H7 (cell line): ENCODE data around the gene FAM200A. TPM values are rescaled to one million over a fixed set of nuclear protein-coding genes. Genes with fewer than 3 reads are reported as not detected.
"Not testable (repeated sequence)": the region's sequence is repeated elsewhere in the genome, so short reads cannot be mapped to it uniquely, and the experiment has no call there.

ENCODE experiments used
- DNase-seq: peaks from one replicate; pipeline ENCODE4 v3.0.0; 2012
- H3K27me3 ChIP-seq: 2 replicates; pipeline ENCODE4 v1.6.0; 2011; ENCODE audit warnings: mild to moderate bottlenecking, low read length; ENCODE audit not compliant: control insufficient read depth, insufficient read depth
- H3K36me3 ChIP-seq: replicated peaks from 2 replicates; pipeline ENCODE4 v1.5.1; 2011; ENCODE audit warnings: low read length; ENCODE audit not compliant: control insufficient read depth, insufficient read depth
- H3K4me3 ChIP-seq: 2 replicates; pipeline ENCODE4 v1.5.1; 2011; ENCODE audit warnings: low read depth, mild to moderate bottlenecking, control low read depth, low read length, moderate library complexity; ENCODE audit not compliant: insufficient read depth
- total RNA-seq: library from RNA; depleted of rRNA; stranded (reverse); fragments of >200 nt; shearing (Covaris generic); gene quantifications from 2 replicates; pipeline ENCODE4 v1.2.3, GENCODE V29; 2014

FAM200A gene
- total RNA-seq, 1 experiment from 2014 or later: 7.2 TPM

DNA sequence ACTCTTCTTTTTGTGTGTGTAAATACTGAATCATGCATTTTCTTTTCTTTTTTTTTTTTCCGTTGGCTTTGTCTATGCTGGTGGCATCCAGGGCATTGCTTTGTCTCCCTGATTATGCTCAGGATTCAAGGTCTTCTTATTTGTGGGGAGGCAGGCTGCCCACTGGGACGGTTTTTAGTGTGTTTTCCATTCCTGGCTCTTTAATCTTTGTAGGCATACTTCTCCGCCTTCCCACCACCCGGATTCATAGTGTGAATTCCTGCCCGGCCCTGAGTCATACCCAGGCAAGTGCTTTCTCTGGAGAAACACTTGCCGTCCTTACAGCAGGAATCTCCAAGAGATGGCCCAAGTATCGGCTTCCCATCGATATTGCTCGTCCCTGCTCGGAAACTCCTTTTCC lies 11.7 kb upstream of the FAM200A start:
- Histone ChIP-seq H3K4me3 (no peak overlapping the region), H3K27me3 (no peaks in the 10 kb centered on the region), H3K36me3 (peaks cover 43% of the 10 kb centered on the region)
- DNase-seq: no peak

DNA sequence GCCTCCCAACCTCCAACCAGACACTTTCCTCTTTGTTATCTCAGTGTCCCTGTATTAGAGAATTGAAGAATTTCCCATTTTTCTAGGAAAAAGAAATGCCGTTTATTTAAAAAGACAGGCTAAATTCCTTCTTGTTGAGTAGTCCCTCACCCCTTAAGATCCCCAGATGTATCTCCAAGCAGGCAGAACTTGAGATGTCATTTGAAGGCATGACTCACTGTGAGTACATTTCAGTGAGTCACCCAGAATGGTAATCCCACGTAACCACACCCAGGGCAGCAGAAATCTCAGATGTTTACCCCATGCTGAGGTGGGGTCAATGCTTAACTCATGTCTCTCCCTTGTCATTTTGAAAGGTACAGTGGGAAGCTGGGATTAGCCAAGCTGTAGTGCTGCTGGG lies 10.9 kb upstream of the FAM200A start:
- DNase-seq: no peak
- H3K27me3 ChIP-seq: no peaks in the 10 kb centered on the region
- H3K4me3 ChIP-seq: no peak overlapping the region
- H3K36me3 ChIP-seq: peaks cover 41% of the 10 kb centered on the region

DNA sequence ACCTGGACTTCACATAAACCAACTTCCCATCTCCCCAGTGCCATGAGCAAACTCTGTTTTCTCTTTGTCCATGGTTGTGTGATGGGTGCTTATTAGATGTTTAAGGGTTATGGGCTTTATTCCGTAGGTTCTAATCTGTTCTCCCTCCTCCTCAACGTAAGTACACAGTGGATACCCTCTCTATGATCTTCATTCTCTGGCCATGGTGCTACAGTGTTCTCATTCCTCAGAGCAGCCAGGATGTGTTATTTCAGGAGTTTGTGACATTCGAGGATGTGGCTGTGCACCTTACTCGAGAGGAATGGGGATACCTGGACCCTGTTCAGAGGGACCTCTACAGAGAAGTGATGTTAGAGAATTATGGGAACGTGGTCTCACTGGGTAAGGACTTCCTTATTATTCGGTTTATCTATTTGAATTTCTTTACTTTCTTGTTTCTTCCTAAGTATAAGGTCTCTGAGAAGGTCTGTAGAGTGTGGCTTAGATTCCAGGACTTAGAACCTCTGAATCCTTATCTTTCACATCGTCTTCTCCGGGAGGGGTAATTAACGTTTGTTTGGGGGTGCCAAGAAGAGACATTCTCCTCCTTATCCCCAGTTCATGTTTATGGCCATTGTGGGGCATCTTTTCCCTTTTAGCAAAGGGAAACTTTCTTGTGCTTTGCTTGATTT lies 10.3 kb upstream of the FAM200A start:
- peaks cover 41% of the 10 kb centered on the region for H3K36me3 ChIP-seq
- no peaks in the 10 kb centered on the region for H3K27me3 ChIP-seq
- H3K4me3 ChIP-seq: no peak overlapping the region
- DNase-seq: no peak

DNA sequence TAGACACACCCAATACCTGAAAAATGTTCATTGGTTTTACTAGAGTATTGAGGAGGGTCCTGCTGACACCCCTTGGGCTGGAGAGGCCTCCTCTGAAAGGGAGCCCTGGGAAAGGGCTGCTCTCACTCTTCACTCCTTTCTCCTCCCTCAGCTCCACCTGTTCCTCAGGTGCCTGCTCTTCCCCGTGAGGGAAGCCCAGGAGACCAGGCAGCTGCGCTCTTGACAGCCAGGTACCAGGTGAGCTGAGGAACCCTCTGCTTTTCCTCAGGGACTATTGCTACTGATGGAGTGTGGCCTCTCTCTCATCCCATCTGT lies 9.8 kb upstream of the FAM200A start:
- H3K4me3 ChIP-seq: no peak overlapping the region

DNA sequence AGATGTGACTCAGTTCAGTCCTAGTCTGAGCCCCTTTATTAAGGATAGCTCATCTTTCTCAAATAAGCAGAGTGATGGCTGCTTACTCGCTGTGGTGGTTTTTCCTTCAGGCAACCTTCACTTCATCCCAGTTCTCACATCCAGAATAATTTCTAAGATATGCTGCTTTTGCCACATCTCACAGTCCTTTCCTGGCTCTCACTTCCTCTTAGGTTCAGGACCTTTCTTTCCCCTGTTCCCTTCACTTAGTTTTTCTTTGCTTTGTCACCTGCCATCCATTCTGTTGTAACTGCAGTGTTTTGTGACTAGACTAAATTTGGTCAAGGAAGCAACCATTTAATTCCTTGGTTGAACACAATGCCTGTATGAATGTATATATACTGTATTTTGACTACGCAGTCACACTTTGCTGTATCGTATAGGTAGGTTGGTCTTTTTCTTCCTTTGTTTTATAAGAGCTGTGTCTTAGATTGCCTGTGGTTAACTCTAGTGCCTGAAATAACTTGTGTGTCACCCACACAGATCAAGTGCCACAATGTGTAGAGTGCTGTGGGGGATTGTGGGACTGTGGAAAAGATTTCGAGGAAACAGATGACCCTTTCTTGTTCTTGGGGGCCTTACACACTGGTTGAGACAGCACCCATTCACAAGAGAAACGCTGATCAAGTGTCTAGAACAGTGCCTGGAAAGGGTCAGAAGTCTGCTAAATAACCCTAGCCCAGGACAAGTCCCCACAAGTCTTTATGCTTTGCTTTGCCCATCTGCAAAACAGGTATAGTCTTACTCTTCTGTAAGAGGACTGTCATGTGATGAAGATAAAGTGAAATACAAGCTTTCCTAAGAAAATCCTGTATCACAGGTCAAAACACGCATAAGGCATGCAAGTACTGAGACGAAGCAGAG lies 9.2 kb upstream of the FAM200A start:
- H3K36me3 ChIP-seq: peaks cover 41% of the 10 kb centered on the region
- H3K4me3 ChIP-seq: no peak overlapping the region
- DNase-seq: no peak
- H3K27me3 ChIP-seq: no peaks in the 10 kb centered on the region

More for the DNA sequence above, 9.8 kb upstream of the FAM200A start:
- no peak for DNase-seq
- no peaks in the 10 kb centered on the region for H3K27me3 ChIP-seq
- peaks cover 41% of the 10 kb centered on the region for H3K36me3 ChIP-seq

DNA sequence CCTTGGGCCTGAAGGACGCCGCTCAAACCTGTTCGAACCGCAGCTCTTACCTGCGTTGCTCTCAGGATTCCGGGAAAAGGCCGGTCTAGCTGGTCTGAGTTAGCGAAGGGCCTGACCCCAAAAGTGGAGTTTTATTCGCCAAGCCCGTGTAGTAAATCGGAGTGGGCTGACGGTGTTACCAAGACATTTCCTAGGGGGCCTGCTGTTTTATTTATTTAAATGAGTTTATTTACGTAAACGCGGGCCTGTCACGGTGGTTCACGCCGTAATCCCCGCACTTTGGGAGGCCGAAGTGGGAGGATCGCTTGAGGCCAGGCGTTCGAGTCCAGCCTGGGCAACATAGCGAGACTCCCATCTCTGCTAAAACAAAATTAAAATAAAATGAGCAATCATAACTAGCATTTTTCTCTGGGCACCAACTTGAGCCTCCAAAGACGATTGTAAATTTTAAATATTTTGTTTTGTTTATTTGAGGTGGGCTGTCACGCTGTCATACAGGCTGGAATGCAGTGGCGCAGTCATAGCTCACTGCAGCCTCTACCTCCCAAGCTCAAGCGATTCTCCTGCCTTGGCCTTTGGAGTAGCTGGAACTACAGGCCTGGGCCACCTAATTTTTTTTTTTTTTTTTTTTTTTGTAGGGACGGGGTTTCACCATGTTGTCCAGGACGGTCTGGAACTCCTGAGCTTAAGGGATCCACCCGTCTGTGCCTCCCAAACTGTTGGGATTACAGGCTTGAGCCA lies 7.4 kb upstream of the FAM200A start:
- no peaks in the 10 kb centered on the region for H3K27me3 ChIP-seq
- no peak for DNase-seq
- H3K4me3 ChIP-seq: peak overlapping the region; percentile 92
- H3K36me3 ChIP-seq: peaks cover 35% of the 10 kb centered on the region

DNA sequence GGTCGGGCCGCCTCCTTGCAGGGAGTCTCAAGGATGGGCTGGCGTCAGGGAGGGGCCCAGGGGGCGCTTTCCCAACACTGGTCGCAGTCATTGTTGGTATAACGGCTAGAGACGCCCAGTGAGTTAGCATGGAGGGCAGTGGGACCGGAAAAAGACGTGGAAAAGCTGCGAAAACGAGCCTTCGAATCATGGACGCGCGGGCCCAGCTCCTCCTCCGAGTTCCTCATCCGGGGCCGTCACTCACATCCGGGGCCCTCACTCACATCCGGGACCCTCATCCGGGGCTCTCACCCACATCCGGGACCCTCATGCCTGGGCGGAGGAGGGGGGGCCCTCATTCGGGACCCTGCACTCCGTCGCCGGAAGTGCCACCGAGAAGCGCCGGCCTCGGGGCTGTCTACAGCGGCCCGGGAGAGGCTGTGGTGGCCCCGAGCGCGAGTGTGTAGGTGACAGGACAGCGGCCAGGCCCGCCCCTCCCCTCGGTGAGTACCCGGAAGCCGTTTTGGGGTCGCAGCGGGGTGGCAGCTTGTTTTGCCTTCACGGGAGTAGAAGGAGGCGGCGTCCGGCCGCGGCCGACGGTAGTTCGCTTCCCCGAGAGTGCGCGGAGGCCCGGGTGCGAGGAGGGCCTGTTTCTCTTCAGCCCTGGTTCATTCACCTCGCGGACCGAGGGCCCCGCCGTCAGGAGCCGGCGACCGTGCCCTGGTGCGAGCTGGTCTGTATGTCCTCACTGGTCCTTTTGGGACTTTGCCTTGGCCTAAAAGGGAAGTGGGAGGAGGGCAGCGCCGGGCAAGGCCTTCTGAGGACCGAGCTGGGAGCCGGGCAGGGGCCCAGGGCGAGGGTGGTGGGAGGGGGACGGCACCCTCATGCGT lies 6.6 kb upstream of the FAM200A start, which contains the start of gene ZNF655:
Gene ZNF655, plus strand, starts transcription at position 337 of the 869 bp plus-strand sequence. CDS start 1,918 bp downstream, outside the sequence.
- H3K36me3 ChIP-seq: peaks cover 28% of the 10 kb centered on the region
- H3K4me3 ChIP-seq: peak within 1 kb of the TSS; percentile 92
- DNase-seq: peak; percentile 99
- H3K27me3 ChIP-seq: no peaks in the 10 kb centered on the region

DNA sequence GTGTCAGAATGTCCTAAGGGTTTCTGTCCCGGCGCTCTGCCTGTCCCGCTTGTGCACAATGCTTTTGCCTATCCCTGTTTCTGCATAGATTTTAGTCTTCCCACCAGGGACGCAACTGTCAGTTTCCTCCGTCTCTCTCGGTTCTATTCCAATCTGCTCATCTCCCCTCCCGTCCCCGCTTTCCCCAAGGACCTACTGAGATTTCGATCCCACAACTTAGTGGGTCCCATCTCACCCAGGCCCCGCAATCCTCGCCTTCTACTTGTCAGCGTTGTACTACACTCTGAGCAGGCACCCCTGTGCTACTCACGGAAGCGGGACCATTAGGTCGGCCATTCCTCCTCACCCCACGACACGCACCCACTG lies 6.0 kb upstream of the FAM200A start:
- peaks cover 26% of the 10 kb centered on the region for H3K36me3 ChIP-seq
- no peaks in the 10 kb centered on the region for H3K27me3 ChIP-seq
- H3K4me3 ChIP-seq: peak overlapping the region; percentile 92
- peak; percentile 60 for DNase-seq

DNA sequence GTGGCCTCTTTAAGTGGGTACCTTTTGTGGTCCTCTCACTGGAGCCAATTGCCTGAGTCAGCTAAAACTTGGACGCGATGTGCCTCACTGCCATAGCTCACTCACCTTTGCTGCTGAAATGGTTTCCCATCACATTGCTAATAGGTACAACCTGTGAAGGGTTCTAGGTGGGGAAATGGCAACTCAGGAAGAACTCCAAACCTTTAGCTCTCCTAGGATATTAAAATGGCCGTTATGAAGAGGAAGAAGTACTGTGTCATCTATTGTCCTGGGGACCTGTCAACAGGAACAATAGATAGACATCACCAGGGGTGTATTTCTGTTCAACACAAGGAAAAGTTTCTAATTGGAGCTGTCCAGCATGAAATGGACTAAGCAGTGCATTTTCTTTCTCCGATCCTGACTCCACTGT lies 5.3 kb upstream of the FAM200A start:
- no peaks in the 10 kb centered on the region for H3K27me3 ChIP-seq
- no peak overlapping the region for H3K4me3 ChIP-seq
- DNase-seq: peak; percentile 2
- H3K36me3 ChIP-seq: peaks cover 19% of the 10 kb centered on the region

DNA sequence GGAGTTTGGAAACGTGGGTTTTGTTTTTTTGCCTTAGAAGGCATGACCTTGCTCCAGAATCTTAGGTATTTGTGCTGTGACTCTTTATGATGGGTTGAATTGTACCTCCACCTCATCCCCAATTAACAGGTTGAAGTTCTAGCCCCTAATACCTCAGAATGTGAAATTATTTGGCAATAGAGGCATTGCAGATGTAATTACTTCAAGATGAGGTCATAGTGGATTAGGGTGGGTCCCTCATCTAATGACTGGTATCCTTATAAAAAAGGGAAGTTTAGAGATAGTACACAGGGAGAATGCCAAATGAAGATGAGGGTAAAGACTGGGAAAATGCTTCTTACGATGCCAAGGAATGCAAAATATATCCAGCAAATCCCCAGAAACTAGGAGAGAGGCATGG lies 3.0 kb upstream of the FAM200A start:
- Histone ChIP-seq H3K27me3 (no peaks in the 10 kb centered on the region), H3K36me3 (no peaks in the 10 kb centered on the region; the same call in none of the 2 replicates), H3K4me3 (no peak overlapping the region)
- DNase-seq: no peak

DNA sequence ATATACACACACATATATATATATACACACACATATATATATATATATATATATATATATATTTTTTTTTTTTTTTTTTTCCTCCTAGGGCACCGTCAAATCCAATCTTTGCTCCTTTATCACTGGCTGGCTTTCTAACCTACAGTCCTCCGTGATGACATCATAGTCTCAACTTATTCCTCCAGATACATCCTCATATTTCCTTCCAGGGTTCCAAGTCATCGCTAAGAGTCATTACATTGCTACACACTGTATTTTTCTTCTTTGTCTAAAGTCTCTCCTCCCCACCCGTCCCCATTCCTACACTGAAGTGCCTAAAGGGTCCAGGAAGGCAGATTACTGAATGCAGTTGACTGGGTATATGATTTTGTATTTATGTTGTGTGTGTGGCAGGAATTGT lies 1.1 kb upstream of the FAM200A start:
- Histone ChIP-seq H3K36me3 (no peaks in the 10 kb centered on the region; the same call in none of the 2 replicates), H3K27me3 (no peaks in the 10 kb centered on the region), H3K4me3 (no peak overlapping the region)
- DNase-seq: peak; percentile 1

DNA sequence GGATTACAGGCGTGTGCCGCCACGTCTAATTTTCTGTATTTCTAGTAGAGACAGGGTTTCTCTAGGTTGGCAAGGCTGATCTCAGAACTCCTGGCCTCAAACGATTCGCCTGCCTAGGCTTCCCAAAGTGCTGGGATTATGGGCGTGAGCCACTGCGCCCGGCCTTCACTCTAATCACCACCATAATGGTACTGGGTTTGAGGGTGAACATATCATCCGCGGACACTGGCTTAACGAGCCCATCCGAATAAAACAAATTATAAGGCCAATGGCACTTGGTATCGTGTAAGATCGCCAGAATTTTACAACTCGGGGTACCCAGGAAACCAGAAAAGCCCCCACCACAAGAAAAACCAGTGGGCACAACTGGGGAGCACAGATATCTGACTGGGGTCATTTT lies 580 bp downstream of the FAM200A start:
- Histone ChIP-seq H3K27me3 (no peaks in the 10 kb centered on the region), H3K4me3 (peak overlapping the region; percentile 94), H3K36me3 (no peaks in the 10 kb centered on the region; the same call in 1 of the 2 replicates)
- DNase-seq: no peak

DNA sequence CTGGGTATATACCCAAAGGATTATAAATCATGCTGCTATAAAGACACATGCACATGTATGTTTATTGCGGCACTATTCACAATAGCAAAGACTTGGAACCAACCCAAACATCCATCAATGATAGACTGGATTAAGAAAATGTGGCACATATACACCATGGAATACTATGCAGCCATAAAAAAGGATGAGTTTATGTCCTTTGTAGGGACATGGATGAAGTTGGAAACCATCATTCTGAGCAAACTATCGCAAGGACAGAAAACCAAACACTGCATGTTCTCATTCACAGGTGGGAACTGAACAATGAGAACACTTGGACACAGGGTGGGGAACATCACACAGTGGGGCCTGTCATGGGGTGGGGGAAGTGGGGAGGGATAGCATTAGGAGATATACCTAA lies 2.4 kb downstream of the FAM200A start:
- H3K27me3 ChIP-seq, DNase-seq, H3K36me3 ChIP-seq, H3K4me3 ChIP-seq: not testable (repeated sequence)

DNA sequence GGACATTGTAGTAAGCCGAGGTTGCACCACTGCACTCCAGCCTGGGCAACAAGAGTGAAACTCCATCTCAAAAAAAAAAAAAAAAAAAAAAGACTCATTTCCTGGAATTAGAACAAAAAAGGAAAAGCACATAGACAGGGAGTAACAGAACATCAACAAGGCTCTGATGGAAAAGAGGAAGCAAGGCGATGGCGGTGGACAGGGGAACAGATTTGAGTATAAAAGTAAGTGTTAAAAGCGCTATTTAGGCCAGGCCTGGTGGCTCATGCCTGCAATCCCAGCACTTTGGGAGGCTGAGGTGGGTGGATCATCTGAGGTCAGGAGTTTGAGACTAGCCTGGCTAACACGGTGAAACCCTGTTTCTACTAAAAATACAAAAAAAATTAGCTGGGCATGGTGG lies 6.6 kb downstream of the FAM200A start:
- H3K27me3 ChIP-seq, H3K36me3 ChIP-seq, DNase-seq, H3K4me3 ChIP-seq: not testable (repeated sequence)
